ENCODE measurements around the gene RBCK1.

RBCK1 gene

GRCh38 chr20:382291-383115 lies 25.6 kb upstream of the RBCK1 start:
- Histone ChIP-seq H3K27me3 (ENCODE audit: insufficient read depth, low read length) (no peaks in the 10 kb centered on the region), H3K4me1 (ENCODE audit: insufficient read depth, low read length, severe bottlenecking) (peaks cover 7% of the 10 kb centered on the region), H3K4me3 (ENCODE audit: low read depth, low read length, poor library complexity, severe bottlenecking) (peak overlapping the region; percentile 89), H3K27ac (ENCODE audit: low read depth, low read length, poor library complexity, severe bottlenecking) (peak overlapping the region; percentile 47), H3K9me3 (ENCODE audit: low read length) (no peaks in the 10 kb centered on the region), H3K36me3 (ENCODE audit: insufficient read depth, low read length) (peaks cover 13% of the 10 kb centered on the region), H3K9me2 (ENCODE audit: low read depth, low read length) (no peaks in the 10 kb centered on the region), H3K9ac (ENCODE audit: low read length) (peak overlapping the region; percentile 25; the same call in 1 of the 2 replicates), H2AFZ (ENCODE audit: low read length) (no peak overlapping the region), H3K79me2 (ENCODE audit: insufficient read depth, low read length) (peaks cover 4% of the 10 kb centered on the region; the same call in 1 of the 2 replicates), H4K20me1 (ENCODE audit: insufficient read depth, low read length) (no peaks in the 10 kb centered on the region), H3F3A (ENCODE audit: insufficient read depth, low read length) (0 out of 2 replicates have a peak, but pooled peaks cover 3% of the 10 kb centered on the region), H3K4me2 (ENCODE audit: low read length) (peak overlapping the region; percentile 61)
- no peak for TF ChIP-seq CTCF (IDR thresholded peaks at IDR 0.05; ENCODE audit: low read length)
- TF ChIP-seq EZH2 (IDR thresholded peaks at IDR 0.05; ENCODE audit: borderline replicate concordance, low read length), result no peak

DNA sequence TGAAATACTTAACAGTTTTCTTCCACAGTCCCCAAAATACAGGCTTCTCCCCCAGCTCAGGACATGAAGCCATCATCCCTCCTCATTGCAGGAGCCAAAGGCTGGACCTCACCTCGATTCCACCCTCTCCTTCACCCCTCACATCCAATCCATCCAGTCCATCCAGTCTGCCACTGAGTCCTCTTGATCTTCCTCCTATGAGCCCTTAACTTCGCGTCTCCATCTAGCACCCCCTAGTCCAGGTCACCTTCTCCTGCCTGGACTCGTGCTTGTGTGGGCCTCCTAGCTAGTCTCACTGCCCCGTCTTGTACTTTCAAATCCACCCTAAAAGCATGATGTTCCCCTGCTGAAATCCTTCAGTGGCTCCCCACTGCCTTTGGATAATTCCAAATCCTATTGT lies 24.2 kb upstream of the RBCK1 start:
- H3F3A ChIP-seq (ENCODE audit: insufficient read depth, low read length), result 0 out of 2 replicates have a peak, but pooled peaks cover 3% of the 10 kb centered on the region
- no peak overlapping the region for H3K4me2 ChIP-seq (ENCODE audit: low read length)
- H3K4me3 ChIP-seq (ENCODE audit: low read depth, low read length, poor library complexity, severe bottlenecking), result no peak overlapping the region
- H3K9ac ChIP-seq (ENCODE audit: low read length), result no peak overlapping the region
- no peaks in the 10 kb centered on the region for H3K9me2 ChIP-seq (ENCODE audit: low read depth, low read length)
- TF ChIP-seq EZH2 (IDR thresholded peaks at IDR 0.05; ENCODE audit: borderline replicate concordance, low read length), result no peak
- TF ChIP-seq CTCF (IDR thresholded peaks at IDR 0.05; ENCODE audit: low read length), result no peak
- H3K27ac ChIP-seq (ENCODE audit: low read depth, low read length, poor library complexity, severe bottlenecking), result no peak overlapping the region
- no peaks in the 10 kb centered on the region for H3K27me3 ChIP-seq (ENCODE audit: insufficient read depth, low read length)
- H2AFZ ChIP-seq (ENCODE audit: low read length), result no peak overlapping the region
- peaks cover 4% of the 10 kb centered on the region; the same call in 1 of the 2 replicates for H3K79me2 ChIP-seq (ENCODE audit: insufficient read depth, low read length)
- H3K9me3 ChIP-seq (ENCODE audit: low read length), result no peaks in the 10 kb centered on the region
- no peaks in the 10 kb centered on the region for H4K20me1 ChIP-seq (ENCODE audit: insufficient read depth, low read length)
- peaks cover 7% of the 10 kb centered on the region for H3K4me1 ChIP-seq (ENCODE audit: insufficient read depth, low read length, severe bottlenecking)
- H3K36me3 ChIP-seq (ENCODE audit: insufficient read depth, low read length), result peaks cover 26% of the 10 kb centered on the region

DNA sequence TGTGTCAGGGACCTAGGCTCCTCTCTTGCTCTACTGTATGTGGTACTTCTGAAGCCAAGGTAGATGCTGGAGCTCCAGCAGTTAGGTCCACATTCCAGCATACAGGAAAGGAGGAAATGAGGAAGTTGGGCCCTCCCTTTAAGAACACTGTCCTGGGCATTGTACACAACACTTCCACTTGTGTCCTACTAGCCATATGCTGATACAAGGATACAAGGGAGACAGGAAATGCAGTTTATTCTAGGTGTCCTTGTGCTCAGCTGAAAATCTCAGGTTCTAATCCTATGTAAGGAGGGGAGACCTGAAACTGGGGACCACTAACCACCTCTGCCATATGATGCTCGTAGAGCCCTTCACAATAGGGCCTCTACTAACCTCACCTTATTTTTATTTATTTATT lies 23.4 kb upstream of the RBCK1 start:
- Histone ChIP-seq H3K4me2 (ENCODE audit: low read length) (no peak overlapping the region), H3K27ac (ENCODE audit: low read depth, low read length, poor library complexity, severe bottlenecking) (no peak overlapping the region), H3K9ac (ENCODE audit: low read length) (no peak overlapping the region), H3K36me3 (ENCODE audit: insufficient read depth, low read length) (peaks cover 35% of the 10 kb centered on the region), H3K79me2 (ENCODE audit: insufficient read depth, low read length) (peaks cover 4% of the 10 kb centered on the region; the same call in 1 of the 2 replicates), H3F3A (ENCODE audit: insufficient read depth, low read length) (0 out of 2 replicates have a peak, but pooled peaks cover 3% of the 10 kb centered on the region), H3K4me1 (ENCODE audit: insufficient read depth, low read length, severe bottlenecking) (peaks cover 7% of the 10 kb centered on the region), H3K27me3 (ENCODE audit: insufficient read depth, low read length) (no peaks in the 10 kb centered on the region), H3K9me3 (ENCODE audit: low read length) (no peaks in the 10 kb centered on the region), H3K9me2 (ENCODE audit: low read depth, low read length) (no peaks in the 10 kb centered on the region), H3K4me3 (ENCODE audit: low read depth, low read length, poor library complexity, severe bottlenecking) (no peak overlapping the region), H2AFZ (ENCODE audit: low read length) (no peak overlapping the region), H4K20me1 (ENCODE audit: insufficient read depth, low read length) (no peaks in the 10 kb centered on the region)
- TF ChIP-seq CTCF (IDR thresholded peaks at IDR 0.05; ENCODE audit: low read length), result no peak
- TF ChIP-seq EZH2 (IDR thresholded peaks at IDR 0.05; ENCODE audit: borderline replicate concordance, low read length), result no peak
